ENCODE data around the gene MYO3B.

DNA sequence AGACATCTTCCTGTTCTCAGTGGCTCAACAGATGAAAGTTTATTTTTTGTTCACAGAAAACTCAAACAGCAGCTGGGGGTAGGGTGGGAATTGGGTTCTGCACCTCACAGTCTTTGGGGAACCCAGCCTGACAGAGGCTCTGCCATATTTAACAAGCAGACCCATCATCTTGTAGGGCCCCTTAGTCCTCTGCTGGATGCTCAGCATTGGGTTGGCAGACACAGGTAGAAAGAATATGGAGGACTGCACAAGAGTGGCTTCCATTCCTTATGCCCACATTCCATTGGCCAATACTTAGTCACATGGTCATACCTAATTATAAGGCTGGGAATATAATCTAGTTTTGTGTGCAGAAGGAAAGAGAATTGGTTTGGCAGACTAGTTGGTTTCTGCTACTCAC, 89.1 kb downstream of the MYO3B start:
- TF ChIP-seq CTCF (IDR thresholded peaks at IDR 0.05; ENCODE audit: low read depth, low read length) (no peak), EZH2phosphoT487 (IDR thresholded peaks at IDR 0.05; ENCODE audit: low read depth) (no peak)
